ENCODE measurements around the gene CDYL. TPM values are rescaled to one million over a fixed set of nuclear protein-coding genes. Genes with fewer than 3 reads are reported as not detected.

CDYL gene
- polyA plus RNA-seq, 1 of the 3 experiments (the other 2 are of a cell fraction): 13.3 TPM

- TF ChIP-seq ELF1 (IDR thresholded peaks at IDR 0.05) (no peak), NFIC (IDR thresholded peaks at IDR 0.05; ENCODE audit: borderline replicate concordance) (no peak), FOSL2 (IDR thresholded peaks at IDR 0.05; ENCODE audit: borderline replicate concordance, low read depth) (no peak), NRF1 (IDR thresholded peaks at IDR 0.05; ENCODE audit: low read depth, low read length) (no peak), FOXM1 (IDR thresholded peaks at IDR 0.05; ENCODE audit: low read depth) (no peak), GATA2 (CRISPR knock-in tag; IDR thresholded peaks at IDR 0.05) (no peak), POLR2AphosphoS5 (IDR thresholded peaks at IDR 0.05; ENCODE audit: low read depth, low read length) (no peak), EP300 (IDR thresholded peaks at IDR 0.05; ENCODE audit: borderline replicate concordance in 1 of 2, low read depth in 1 of 2, low read length in 1 of 2) (no peak), USF1 (IDR thresholded peaks at IDR 0.05; ENCODE audit: borderline replicate concordance, low read depth) (no peak)
Measured at GRCh38 chr6:4751823-4752464, 24.3 kb upstream of the CDYL start (continued).

DNA sequence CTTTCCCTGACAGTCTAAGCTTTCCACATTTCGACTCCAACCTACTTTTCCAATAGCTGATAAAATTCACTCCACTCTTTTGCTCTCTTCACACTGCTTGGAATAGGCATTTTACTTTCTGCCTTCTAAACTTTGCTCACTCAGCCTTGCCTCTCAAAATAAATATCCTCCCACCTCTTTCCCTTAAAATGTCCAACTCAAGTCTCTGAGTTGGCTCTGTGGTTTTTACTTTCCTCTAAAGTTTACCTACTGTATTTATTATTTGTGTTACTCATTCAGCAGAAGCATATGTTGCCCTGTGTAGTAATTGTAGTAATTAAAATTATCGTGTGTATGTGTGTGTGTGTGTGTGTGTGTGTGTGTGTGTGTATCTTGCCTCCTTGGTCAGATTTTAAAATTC lies 20.0 kb upstream of the CDYL start:
- Histone ChIP-seq H3K9me2 (no peaks in the 10 kb centered on the region), H3K4me1 (ENCODE audit: control insufficient read depth in 1 of 2, insufficient read depth in 2 of 2, low read depth in 1 of 2, low read length in 1 of 2) (no peaks in the 10 kb centered on the region), H3K4me2 (no peak overlapping the region), H3K79me2 (ENCODE audit: insufficient read depth) (no peaks in the 10 kb centered on the region), H3K36me3 (replicated peaks in 1 of 2; ENCODE audit: control insufficient read depth in 1 of 2, insufficient read depth in 2 of 2, low read length in 1 of 2) (no peaks in the 10 kb centered on the region), H3K9me3 (no peaks in the 10 kb centered on the region), H3K4me3 (ENCODE audit: low read depth in 2 of 2, low read length in 1 of 2) (no peak overlapping the region), H3K27ac (ENCODE audit: low read depth in 2 of 2, low read length in 1 of 2) (no peak overlapping the region), H3F3A (replicated peaks; ENCODE audit: insufficient read depth) (no peaks in the 10 kb centered on the region), H2AFZ (ENCODE audit: low read depth) (no peak overlapping the region), H4K20me1 (ENCODE audit: insufficient read depth) (no peaks in the 10 kb centered on the region), H3K9ac (no peak overlapping the region), H3K27me3 (ENCODE audit: insufficient read depth) (no peaks in the 10 kb centered on the region; the same call in 1 of the 2 replicates)
- no peak for DNase-seq
- 3% methylated on average over 2 of the region's 2 CpGs for WGBS (ENCODE audit: low lambda C conversion rate)
- POLR2A ChIA-PET: no interaction called here
- TF ChIP-seq TAF1 (IDR thresholded peaks at IDR 0.05; ENCODE audit: borderline replicate concordance, low read depth, low read length) (no peak), POLR2AphosphoS5 (IDR thresholded peaks at IDR 0.05; ENCODE audit: low read depth, low read length) (no peak), MAX (IDR thresholded peaks at IDR 0.05; ENCODE audit: low read depth) (no peak), CHD2 (IDR thresholded peaks at IDR 0.05; ENCODE audit: low read length, partially characterized antibody) (no peak), RAD21 (IDR thresholded peaks at IDR 0.05; ENCODE audit: low read length) (no peak), REST (IDR thresholded peaks at IDR 0.05; ENCODE audit: low read depth, low read length) (no peak), EZH2phosphoT487 (IDR thresholded peaks at IDR 0.05; ENCODE audit: borderline replicate concordance, low read depth) (no peak), USF2 (IDR thresholded peaks at IDR 0.05; ENCODE audit: borderline replicate concordance, low read depth, low read length) (no peak), TCF12 (IDR thresholded peaks at IDR 0.05) (no peak), CTCF (IDR thresholded peaks at IDR 0.05) (no peak), NRF1 (IDR thresholded peaks at IDR 0.05; ENCODE audit: low read depth, low read length) (no peak), NFIC (IDR thresholded peaks at IDR 0.05; ENCODE audit: borderline replicate concordance) (no peak), FOXM1 (IDR thresholded peaks at IDR 0.05; ENCODE audit: low read depth) (no peak), GATA2 (CRISPR knock-in tag; IDR thresholded peaks at IDR 0.05) (no peak), TEAD4 (IDR thresholded peaks at IDR 0.05; ENCODE audit: borderline replicate concordance, insufficient read depth) (no peak), USF1 (IDR thresholded peaks at IDR 0.05; ENCODE audit: borderline replicate concordance, low read depth) (no peak)
- TF ChIP-seq, protein P1, sequence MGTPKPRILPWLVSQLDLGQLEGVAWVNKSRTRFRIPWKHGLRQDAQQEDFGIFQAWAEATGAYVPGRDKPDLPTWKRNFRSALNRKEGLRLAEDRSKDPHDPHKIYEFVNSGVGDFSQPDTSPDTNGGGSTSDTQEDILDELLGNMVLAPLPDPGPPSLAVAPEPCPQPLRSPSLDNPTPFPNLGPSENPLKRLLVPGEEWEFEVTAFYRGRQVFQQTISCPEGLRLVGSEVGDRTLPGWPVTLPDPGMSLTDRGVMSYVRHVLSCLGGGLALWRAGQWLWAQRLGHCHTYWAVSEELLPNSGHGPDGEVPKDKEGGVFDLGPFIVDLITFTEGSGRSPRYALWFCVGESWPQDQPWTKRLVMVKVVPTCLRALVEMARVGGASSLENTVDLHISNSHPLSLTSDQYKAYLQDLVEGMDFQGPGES (IDR thresholded peaks at IDR 0.05; ENCODE audit: low read depth, low read length): no peak
- CTCF ChIA-PET: no interaction called here
